ENCODE measurements around the gene RNF111.
"Not testable (repeated sequence)": the region's sequence is repeated elsewhere in the genome, so short reads cannot be mapped to it uniquely, and the experiment has no call there.

Gene RNF111

GRCh38 chr15:59140422-59141226, 153.2 kb downstream of the RNF111 start:
- DNase-seq, result no peak

GRCh38 chr15:59143281-59143680, 155.8 kb downstream of the RNF111 start:
- no peak for DNase-seq

- DNase-seq, result not testable (repeated sequence)
These were observed 157.1 kb downstream of the RNF111 start for GRCh38 chr15:59144594-59144993.
